ENCODE results near the gene MAD1L1.

Gene MAD1L1

GRCh38 chr7:1920881-1921280 lies 311.9 kb downstream of the MAD1L1 start:
- DNase-seq: no peak

DNA sequence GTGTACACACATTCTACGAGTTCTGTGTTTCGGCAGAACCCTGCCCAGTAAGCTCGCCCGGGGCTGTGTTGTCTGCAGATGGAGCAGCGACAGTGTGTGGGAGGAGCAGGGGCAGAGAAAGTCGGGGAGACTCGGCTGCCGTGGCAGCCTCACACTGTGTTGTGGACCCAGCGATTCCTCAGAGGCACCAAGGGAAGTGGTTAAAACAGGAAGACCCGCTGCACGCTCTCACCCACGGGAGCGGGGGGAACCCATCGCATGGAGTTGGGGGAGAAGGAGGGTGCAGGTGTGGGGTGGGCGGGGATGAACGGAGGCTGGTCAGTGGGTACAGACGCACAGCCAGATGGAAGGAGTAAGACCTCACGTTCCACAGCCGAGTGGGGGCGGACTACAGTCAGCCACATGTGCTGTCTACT lies 312.5 kb downstream of the MAD1L1 start:
- DNase-seq: peak in 1 of 56 donors; percentile 22

GRCh38 chr7:1919539-1920265 lies 313.0 kb downstream of the MAD1L1 start:
- DNase-seq: peak in 37 of 56 donors; percentile 14 to 79 (median 51)

DNA sequence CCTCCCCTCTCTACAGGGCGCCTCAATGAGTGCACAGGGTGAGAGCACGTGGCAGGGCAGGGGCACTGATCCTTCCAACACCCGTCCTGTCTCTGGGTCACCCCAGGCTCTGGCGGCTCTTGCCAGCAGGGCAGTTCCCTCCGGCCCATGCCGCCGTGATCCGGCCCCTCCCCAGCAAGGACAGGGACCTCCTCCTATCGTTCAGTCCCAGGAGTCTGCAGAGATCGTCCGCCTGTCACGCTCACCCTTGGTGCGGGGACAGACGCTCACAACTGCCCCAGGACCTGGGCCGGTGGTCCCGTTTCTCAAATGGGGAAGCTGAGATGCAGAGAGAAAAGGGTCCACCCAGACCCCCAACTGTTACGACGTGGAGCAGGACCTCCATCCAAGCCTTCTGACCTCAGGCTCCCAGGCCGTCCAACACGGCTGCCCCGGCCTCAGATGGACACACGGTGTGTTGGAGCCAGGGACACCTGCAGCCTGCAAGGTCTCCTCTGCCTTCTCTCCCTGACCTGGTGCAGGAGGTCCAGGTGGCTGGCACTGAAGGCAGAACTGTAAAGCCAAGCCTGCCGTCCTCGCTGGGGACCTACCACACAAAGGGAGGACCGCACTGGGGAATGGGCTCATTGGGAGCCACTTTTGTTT lies 313.7 kb downstream of the MAD1L1 start:
- peak in 1 of 56 donors; percentile 49 for DNase-seq

GRCh38 chr7:1918063-1918645 lies 314.6 kb downstream of the MAD1L1 start:
- no peak for DNase-seq

DNA sequence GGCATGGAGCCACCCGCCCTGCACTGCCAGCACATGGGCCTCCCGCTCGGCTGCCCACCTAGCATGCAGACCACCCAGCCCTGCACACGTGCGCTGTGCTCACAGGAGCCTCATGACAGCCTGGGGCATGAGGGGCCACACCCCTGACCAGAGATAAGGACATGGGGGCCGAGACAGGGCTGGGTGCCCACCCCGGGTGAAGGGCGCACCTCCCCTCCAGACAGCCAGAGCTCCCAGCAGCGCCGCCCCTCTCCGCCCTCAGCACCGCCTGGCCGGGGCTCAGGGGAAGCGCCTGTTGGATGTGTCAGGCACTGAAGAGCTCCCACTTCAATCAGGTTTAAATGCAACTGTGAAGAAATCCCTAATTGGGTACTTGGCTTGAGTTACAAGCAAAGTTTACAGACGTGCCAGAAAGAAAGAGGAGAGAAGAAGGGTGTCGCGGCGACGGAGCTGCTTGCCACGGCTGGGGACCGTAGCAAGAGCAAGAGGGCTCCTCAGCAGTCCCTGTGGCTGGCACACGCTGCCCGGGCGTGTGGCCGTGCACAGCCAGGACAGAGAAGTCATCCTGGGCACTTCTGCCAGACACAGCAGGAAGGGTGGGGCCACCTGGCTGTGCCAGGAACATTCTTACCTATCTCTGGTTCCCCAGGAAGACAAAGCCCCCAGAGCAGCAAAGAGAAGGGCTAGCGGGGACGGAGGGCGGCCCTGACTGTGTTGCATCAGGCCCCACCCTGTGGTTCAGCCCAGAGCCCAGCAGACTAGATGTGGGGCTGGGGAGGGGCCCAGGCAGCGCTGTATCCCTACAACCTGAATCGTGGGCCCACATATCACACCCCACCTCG lies 315.3 kb downstream of the MAD1L1 start:
- no peak for DNase-seq

DNA sequence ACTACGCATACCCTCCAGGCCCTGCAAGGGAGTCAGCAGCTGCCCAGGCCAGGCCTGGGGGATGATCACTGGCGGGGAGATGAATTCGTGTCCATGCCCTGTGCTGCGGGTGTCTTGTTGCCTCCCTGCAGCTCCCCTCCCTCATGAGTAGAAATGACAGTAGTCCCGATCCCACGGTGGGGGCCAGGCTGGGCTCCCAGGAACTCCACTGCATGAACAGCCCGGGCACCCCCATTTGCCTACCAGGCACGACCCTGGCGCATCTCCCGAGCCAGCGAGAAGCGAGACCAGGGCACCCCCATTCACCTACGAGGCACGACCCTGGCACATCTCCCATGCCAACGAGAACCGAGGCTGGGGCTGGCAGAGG lies 316.2 kb downstream of the MAD1L1 start:
- no peak for DNase-seq

DNA sequence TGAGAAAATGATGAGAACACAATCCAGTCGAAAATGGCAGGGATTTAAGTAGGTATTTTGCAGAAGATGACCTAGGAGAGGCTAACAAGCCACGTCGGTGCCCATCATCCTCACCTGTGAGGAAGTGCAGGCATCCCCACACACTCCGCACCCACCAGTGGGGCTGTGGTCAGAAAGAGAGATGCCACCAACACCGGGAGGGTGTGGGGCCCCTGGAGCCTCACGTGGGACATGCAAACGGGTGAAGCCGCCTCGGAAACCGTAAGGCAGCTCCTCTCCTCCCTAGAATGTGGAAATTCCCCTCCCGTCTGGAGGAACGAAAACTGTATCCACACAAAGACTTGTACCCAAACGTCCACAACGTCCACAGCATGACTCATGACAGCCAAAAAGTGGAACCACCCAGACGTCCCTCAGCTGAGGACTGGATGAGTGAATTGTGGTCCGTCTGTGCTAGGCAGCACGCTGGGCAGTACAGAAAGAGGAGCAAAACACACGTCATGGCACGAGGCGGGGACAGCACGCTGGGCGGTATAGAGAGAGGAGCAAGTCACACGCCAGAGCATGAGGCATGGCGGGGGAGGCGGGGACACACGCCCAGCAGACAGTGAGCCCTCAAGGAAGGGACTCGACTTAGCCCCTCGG lies 316.7 kb downstream of the MAD1L1 start:
- no peak for DNase-seq

DNA sequence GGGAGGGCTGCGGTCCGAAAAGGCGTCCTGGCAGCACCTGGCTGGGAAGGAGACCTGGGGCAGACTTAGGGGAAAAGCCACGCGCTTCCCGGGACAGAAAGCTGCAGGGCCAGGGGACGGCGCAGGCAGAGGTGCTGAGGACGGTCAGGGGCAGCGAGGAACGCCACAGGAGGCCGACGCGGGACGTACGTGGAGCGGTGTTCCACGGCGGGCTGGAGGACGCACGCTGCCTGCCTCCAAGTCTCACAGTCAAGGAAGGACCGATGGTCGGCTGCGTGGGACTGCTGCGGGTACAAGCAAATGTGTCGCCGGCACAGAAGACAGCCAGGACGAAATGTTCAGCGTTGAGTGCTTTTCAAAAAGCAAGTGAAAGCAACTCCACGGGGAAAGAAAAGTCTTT lies 317.4 kb downstream of the MAD1L1 start:
- DNase-seq: no peak

GRCh38 chr7:1914743-1915142 lies 318.0 kb downstream of the MAD1L1 start:
- DNase-seq: no peak

- no peak for DNase-seq
Measured at GRCh38 chr7:1914321-1914720, 318.4 kb downstream of the MAD1L1 start.

GRCh38 chr7:1913466-1914282 lies 319.1 kb downstream of the MAD1L1 start:
- DNase-seq: no peak

DNA sequence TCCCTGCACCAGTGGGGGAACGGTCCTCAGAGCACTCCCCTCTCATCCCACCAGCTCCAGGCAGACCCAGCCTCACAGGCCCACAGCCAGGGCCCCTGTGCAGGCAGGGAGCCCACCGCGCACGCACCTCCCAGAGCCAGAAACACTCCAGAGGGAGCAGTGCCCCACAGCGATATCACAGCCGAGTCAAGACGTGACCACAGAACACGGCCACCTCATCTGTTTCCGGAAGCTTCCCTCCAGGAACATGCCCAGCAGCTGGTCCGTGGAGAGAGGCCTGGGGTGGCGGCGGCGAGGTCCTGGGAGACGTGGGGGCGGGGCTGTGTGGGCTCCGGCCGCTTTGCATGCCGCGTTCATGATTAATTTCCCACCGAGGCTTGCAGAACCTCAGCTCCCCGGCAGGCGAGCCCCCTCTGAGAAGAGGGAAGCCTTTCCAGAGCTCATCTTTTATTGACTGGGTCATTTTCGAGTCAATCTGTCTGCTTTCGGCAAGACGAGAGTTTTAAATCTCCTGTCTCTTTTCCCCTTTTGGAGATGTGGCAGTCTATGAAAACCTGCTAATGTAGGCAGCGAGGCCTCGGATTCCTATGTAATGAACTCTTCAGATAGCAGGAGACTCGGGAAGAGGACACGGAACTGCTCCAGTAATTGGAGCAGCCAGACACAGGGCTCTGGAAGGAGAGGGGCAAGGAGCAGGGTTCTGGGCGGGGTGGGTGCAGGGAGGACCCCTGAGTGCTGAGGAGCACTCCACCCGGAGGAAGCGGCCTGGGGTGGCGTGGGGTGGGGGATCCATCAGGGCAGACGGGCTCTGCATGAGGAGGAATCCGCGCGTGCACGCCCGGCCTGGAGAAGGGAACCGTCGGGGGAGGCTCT lies 319.9 kb downstream of the MAD1L1 start:
- peak in 1 of 56 donors; percentile 16 for DNase-seq

DNA sequence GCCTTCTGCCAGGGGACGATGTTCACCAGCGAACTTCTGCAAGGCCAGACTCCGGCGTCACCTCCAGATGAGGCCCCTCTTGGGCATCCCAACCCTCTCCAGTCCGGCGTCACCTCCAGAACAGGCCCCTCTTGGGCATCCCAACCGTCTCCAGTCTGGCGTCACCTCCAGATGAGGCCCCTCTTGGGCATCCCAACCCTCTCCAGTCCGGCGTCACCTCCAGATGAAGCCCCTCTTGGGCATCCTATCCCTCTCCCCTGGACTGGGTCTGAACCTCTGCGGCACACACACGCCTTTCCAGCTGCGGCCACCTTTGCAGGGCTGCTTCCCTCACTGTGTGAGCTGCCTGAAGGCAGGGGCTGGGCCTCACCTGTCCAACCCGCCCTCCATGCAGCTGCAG lies 321.2 kb downstream of the MAD1L1 start:
- DNase-seq: no peak

- DNase-seq: no peak
Measured at GRCh38 chr7:1910827-1911226, 321.9 kb downstream of the MAD1L1 start.

DNA sequence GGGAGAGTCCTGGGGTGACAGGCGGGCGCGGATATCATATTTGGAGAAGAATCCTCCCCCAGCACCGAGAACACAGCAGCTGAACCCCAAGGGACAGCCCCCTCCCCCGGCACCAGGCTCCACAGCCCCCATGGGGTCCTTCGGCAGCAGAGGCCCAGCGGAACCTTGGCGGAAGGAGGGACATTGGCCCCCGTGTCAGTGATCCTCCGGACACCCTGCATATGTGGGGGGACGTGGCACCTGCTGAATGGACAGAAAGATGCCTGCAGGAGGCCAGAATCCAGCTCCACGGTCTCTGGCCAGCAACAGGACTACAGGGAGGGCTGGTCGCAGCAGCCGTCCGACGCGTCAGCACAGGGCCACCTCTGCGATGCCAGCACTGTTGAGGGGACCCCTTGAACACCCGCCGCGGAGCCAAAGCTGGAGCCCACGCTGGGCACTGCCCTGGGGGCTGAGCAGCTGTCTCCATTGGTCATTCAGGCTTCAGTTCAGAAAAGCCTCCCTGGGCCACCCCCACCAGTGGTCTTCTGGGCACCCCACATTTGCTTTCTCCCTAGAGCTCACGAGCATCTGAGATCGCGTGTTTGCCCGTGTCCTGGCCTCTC lies 322.6 kb downstream of the MAD1L1 start:
- no peak for DNase-seq

- no peak for DNase-seq
Measured at GRCh38 chr7:1909476-1909875, 323.3 kb downstream of the MAD1L1 start.

GRCh38 chr7:1908823-1909420 lies 323.8 kb downstream of the MAD1L1 start:
- no peak for DNase-seq
